GM18526 (cell line): ENCODE results near the gene SLC6A18.

Experiments used
- POLR2A ChIP-seq: IDR thresholded peaks from 3 replicates; pipeline ENCODE4 v1.6.1; 2011; ENCODE audit not compliant: insufficient read length; ENCODE audit errors: extremely low read depth

SLC6A18 gene

DNA sequence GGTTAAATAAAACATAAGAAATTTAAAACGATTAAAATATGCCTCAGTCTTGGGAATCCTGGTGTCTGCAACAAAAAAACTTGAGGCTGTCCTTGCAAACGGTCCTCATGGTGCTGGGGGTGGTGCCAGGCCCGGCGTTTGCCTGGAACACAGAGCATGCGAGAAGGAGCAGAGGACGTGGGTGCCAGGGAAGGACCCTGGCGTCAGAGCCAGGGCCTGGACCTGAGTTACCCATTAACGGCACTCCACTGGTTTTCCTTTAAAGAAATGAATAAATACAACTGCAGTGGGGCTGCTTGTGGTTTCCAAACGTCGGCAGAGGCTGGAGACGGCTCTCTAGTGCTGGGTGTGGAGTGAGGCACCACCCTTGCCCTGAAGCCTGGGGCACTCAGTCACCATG is at the start of gene SLC6A18:
Gene SLC6A18 (plus strand): TSS at position 301 of the 400 bp plus-strand sequence. CDS start 97 bp downstream, at position 398.
- TF ChIP-seq POLR2A: no peak

- TF ChIP-seq POLR2A: no peak
Observed at GRCh38 chr5:1175801-1176472, 49.2 kb upstream of the SLC6A18 start.

- TF ChIP-seq POLR2A: no peak
Observed at GRCh38 chr5:1176473-1177391, 48.4 kb upstream of the SLC6A18 start.

- TF ChIP-seq POLR2A: no peak
Observed at GRCh38 chr5:1177826-1178528, 47.2 kb upstream of the SLC6A18 start.

DNA sequence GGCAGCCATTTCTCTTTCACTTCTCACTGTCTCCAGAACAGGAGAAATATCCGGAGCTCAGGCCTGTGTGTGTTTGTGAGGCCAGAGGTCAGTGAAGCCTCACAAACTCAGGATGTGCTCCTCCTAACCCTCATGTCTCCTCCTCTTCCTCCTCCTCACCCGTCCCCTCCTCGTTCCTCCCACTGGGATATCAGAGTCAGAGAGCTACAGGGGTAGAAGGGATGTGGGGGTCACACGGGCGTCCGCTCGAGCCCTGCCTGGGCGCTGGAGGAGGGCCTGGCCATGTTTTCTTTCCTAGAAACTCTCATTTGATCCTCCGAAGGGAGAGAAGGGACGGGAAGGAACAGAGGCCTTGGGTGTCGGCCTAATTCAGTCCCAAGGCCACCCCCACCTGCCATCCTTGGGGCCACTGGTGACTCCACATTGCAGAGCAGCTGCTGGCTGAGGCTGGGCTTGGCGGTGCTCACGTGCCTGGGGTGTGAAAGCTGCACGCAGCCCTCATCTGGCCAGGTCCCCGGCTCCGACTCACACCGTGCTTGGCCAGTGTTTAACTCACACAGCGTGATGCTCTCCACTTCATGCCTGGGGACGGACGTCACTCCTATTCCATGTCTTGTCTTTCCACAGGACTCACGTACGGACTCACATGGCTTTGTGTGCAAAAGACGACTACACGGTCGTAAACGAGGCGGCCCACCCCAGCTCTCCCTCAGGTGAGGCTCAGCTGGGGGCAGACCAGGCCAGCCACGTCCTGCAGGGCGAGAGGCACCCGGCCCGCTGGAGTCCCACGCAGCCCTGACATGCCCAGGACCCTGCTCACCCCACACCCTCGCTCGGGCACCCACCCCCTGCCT is 46.4 kb upstream of the SLC6A18 start:
- no peak for TF ChIP-seq POLR2A

DNA sequence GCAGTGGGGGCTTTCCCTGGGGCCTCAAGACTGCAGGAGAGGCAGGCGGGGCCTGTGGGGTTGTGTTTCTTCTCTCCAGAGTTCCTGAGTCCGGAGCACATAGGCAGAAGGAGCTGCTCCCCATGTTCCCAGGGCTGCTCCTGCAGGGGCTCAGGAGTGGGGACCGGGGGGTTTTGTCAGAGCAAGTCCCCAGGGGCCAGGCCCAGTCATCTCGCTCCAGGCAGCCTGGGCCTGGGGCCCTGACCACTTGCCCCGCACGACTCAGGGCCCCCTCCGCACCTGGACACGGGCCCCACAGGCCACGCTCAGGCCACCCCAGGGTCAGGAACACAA is 45.8 kb upstream of the SLC6A18 start:
- TF ChIP-seq POLR2A: no peak

DNA sequence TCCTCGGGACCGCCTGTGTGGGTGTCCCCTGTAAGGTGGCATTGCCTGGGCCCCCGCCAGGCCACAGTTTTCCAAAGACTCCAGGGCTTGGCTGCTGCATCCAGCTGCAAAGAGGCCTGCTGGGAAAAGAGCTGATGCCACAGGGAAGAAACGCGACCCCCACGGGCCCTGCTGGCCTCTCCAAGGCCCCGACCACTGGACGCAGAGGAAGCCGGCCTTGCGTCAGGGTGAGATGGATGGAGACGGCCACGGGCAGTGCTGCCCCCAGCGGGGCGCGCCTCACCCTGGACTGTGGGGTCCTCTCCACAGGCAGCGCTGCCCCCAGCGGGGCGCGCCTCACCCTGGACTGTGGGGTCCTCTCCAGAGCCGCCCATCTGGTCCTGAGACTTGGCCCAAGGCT is 45.1 kb upstream of the SLC6A18 start:
- no peak for TF ChIP-seq POLR2A

- no peak for TF ChIP-seq POLR2A
Observed at GRCh38 chr5:1180841-1181271, 44.3 kb upstream of the SLC6A18 start.

GRCh38 chr5:1181451-1182359 is 43.5 kb upstream of the SLC6A18 start:
- TF ChIP-seq POLR2A: no peak

- TF ChIP-seq POLR2A: no peak
Observed at GRCh38 chr5:1182360-1182632, 42.9 kb upstream of the SLC6A18 start.

GRCh38 chr5:1182633-1183423 is 42.4 kb upstream of the SLC6A18 start:
- no peak for TF ChIP-seq POLR2A

DNA sequence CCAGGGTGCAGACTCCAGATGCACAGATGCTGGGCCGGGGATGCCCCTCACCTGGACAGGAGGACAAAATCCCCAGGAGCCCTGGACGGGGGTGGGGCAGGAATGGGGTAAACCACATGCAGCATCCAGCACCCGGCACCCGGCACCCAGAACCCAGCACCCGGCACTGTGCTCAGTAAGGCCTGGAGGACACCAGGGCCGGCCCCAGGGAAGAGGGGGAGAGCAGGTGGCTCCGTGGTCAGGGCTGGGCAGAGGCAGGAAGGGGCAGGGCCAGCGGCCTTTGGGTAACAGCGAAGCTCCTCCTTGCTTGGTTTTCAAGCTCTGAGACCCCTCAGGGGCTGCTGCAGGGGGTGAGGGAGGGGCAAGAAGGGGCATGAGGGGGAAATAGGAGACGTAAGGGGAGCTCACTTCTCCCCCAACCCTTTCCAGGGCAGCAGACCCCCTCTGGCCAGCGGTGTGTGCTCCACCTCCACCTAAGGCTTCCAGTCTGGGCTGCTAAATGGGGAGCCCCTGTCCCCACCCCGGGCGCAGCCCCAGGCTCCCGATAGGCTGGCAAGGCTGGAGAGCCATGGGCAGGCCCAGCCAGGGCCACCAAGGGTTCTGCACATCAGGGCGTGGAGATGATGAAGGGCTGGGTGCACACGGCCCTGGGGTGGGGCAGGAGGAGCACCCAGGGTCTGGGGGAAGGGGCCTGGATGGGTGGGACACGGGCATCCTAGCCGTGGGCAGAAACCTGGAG is 41.6 kb upstream of the SLC6A18 start:
- no peak for TF ChIP-seq POLR2A

DNA sequence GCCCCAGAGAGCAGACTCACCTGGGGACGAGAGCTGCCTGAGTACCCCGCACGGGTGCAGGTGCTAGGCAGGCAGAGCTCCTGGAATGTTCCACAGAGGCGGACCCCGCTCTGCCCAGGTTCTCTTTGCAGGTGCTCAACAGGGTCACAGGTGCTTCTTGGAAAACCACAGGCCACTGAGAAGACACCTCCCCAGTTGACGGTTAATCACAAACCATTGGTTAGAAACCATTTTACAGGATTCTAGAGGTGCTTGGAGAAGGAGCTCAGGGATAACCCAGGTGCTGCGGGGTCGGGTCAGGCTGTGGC is 41.1 kb upstream of the SLC6A18 start:
- TF ChIP-seq POLR2A: no peak
